ENCODE results near the gene MAP3K7CL. TPM values are rescaled to one million over a fixed set of nuclear protein-coding genes. Genes with fewer than 3 reads are reported as not detected.

Gene MAP3K7CL
- total and polyA plus RNA-seq, 2 of the 8 experiments (the other 6 are each of a cell fraction or from before 2014, with no cell fraction given) = not detected

DNA sequence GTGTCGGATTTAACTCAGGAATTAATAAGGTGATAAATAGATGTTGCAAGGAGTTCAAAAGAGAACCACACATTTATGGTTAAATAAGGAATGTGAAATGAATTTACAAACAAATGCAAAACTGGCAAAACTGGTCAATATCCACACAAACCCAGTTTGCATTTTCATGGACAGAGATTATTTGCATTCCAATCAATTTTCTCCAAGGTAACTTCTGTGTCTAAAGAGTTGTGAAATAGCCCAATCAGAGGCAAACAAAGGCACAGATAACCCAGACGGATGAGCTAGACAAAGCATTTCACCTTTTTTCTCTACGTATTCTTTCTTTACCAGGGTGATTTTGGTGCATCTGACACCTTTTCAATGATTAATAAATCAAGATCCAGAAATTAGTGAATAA is 63.9 kb downstream of the MAP3K7CL start:
- Histone ChIP-seq H2BK15ac (ENCODE audit: low read length) (no peak overlapping the region), H3K79me1 (ENCODE audit: low read depth, low read length) (no peaks in the 10 kb centered on the region), H3K4me3 (ENCODE audit: extremely low read depth in 1 of 4, insufficient read depth in 2 of 4, low read depth in 3 of 4, low read length in 4 of 4) (no peak overlapping the region), H3K23ac (ENCODE audit: insufficient read length) (no peak overlapping the region), H3K14ac (ENCODE audit: insufficient read length) (no peak overlapping the region), H4K8ac (ENCODE audit: extremely low read depth, insufficient read depth, low read length) (no peak overlapping the region), H3K4ac (replicated peaks; ENCODE audit: insufficient read length, low read depth, low read length) (no peak overlapping the region), H2BK120ac (replicated peaks; ENCODE audit: low read depth, low read length) (no peak overlapping the region), H3K9me3 (ENCODE audit: insufficient read depth in 2 of 2, low read depth in 1 of 2, low read length in 1 of 2) (no peaks in the 10 kb centered on the region; a peak in 1 of 4 replicates), H2AK5ac (ENCODE audit: low read depth, low read length) (no peak overlapping the region), H2BK12ac (ENCODE audit: low read depth, low read length) (no peak overlapping the region), H3K27ac (ENCODE audit: low read depth, low read length) (no peak overlapping the region), H3K23me2 (ENCODE audit: low read depth, low read length) (no peaks in the 10 kb centered on the region), H3K79me2 (ENCODE audit: control insufficient read depth in 1 of 2, insufficient read depth in 2 of 2, low read length in 2 of 2) (no peaks in the 10 kb centered on the region), H2AFZ (ENCODE audit: low read length) (no peak overlapping the region), H2BK5ac (ENCODE audit: low read depth, low read length) (no peak overlapping the region), H4K91ac (replicated peaks; ENCODE audit: insufficient read length, low read length) (no peak overlapping the region), H2BK20ac (ENCODE audit: low read length) (no peak overlapping the region), H3K27me3 (replicated peaks in 1 of 4; ENCODE audit: control insufficient read depth in 3 of 4, extremely low read depth in 1 of 4, insufficient read depth in 3 of 4, low read length in 3 of 4) (no peaks in the 10 kb centered on the region), H3K36me3 (ENCODE audit: control insufficient read depth in 2 of 4, insufficient read depth in 4 of 4, low read length in 3 of 4) (no peaks in the 10 kb centered on the region), H3K56ac (replicated peaks; ENCODE audit: insufficient read length, low read depth, low read length) (no peak overlapping the region), H3K4me2 (ENCODE audit: insufficient read depth in 1 of 2, low read depth in 2 of 2, low read length in 2 of 2) (no peak overlapping the region), H3K18ac (ENCODE audit: extremely low read depth, low read length) (no peak overlapping the region), H3K9ac (replicated peaks in 1 of 4; ENCODE audit: extremely low read depth in 1 of 4, low read depth in 3 of 4, low read length in 3 of 4) (no peak overlapping the region), H4K20me1 (replicated peaks in 1 of 2; ENCODE audit: control insufficient read depth in 1 of 2, insufficient read depth in 2 of 2, low read length in 2 of 2) (no peaks in the 10 kb centered on the region), H4K5ac (ENCODE audit: insufficient read length, low read depth, low read length) (no peak overlapping the region), H3K4me1 (replicated peaks in 1 of 4; ENCODE audit: control insufficient read depth in 3 of 4, insufficient read depth in 4 of 4, low read length in 3 of 4) (peaks cover 0 to 8% (median 0%) of the 10 kb centered on the region in 4 experiments; a peak in 2 of 7 replicates)
- FAIRE-seq (no peak), DNase-seq (ENCODE audit: low read depth in 1 of 2, low spot score in 2 of 2) (no peak)
- ChIA-PET CTCF (ENCODE audit: partially characterized antibody) (interaction anchor here (1.8 kb wide), 1 partner anchor 16 kb away, joined by 3 read pairs; no protein-coding TSS in a partner anchor), POLR2A (ENCODE audit: partially characterized antibody) (no interaction called here)
- WGBS, 2 experiments (ENCODE audit: extremely low coverage in 1 of 2, insufficient coverage in 1 of 2, insufficient read length in 1 of 2, insufficient replicate concordance in 2 of 2, low coverage in 1 of 2, low lambda C conversion rate in 2 of 2, missing lambda C conversion rate in 1 of 2) = 81% methylated on average over 3 of the region's 3 CpGs; no CpG with 5 or more reads in 1 of the 2 experiments
- no peak for TF ChIP-seq SRF (IDR thresholded peaks at IDR 0.05; ENCODE audit: low read depth, low read length)
- no peak for TF ChIP-seq SIX5 (IDR thresholded peaks at IDR 0.05; ENCODE audit: low read depth, low read length)
- TF ChIP-seq PHF8 (conservative IDR thresholded peaks at IDR 0.05; ENCODE audit: low read depth, low read length) = no peak
- no peak for TF ChIP-seq HDAC2 (IDR thresholded peaks at IDR 0.05; ENCODE audit: borderline replicate concordance in 1 of 2, low read depth in 2 of 2, low read length in 2 of 2)
- no peak for TF ChIP-seq JUN (IDR thresholded peaks at IDR 0.05; ENCODE audit: low read depth, low read length)
- TF ChIP-seq CREB1 (IDR thresholded peaks at IDR 0.05) = no peak
- TF ChIP-seq ASH2L (IDR thresholded peaks at IDR 0.05; ENCODE audit: low read length) = no peak
- TF ChIP-seq HDAC6 (IDR thresholded peaks at IDR 0.05; ENCODE audit: low read depth, low read length) = no peak
- TF ChIP-seq BACH1 (IDR thresholded peaks at IDR 0.05; ENCODE audit: low read length) = no peak
- TF ChIP-seq ATF2 (IDR thresholded peaks at IDR 0.05; ENCODE audit: low read length) = no peak
- TF ChIP-seq RNF2 (IDR thresholded peaks at IDR 0.05; ENCODE audit: borderline replicate concordance, low read depth, low read length, missing control alignments, poor library complexity, severe bottlenecking) = no peak
- no peak for TF ChIP-seq MAFK (IDR thresholded peaks at IDR 0.05; ENCODE audit: low read depth, low read length)
- TF ChIP-seq SP4 (IDR thresholded peaks at IDR 0.05; ENCODE audit: low read length) = no peak
